MCF 10A (cell line): ENCODE results near the gene SEPSECS. TPM values are rescaled to one million over a fixed set of nuclear protein-coding genes. Genes with fewer than 3 reads are reported as not detected.
"Not testable (repeated sequence)": the region's sequence is repeated elsewhere in the genome, so short reads cannot be mapped to it uniquely, and the experiment has no call there.

Experiments
- BruUV-seq: library from RNA; stranded (reverse); fragments of 400-500 nt; replicated peaks from 2 replicates; lab custom pipeline; 2021; lab: Mats Ljungman, UMichigan
- CTCF ChIA-PET: fragments of 300-600 bp; sonication (Branson Sonifier 250); formaldehyde crosslinking; extraction: SDS; loops from one replicate; lab custom pipeline; 2021; ENCODE audit warnings: antibody characterized with exemption, inconsistent platforms; lab: Yijun Ruan, JAX
- POLR2A ChIA-PET: fragments of 300-600, 350-650 bp; sonication (Branson Sonifier 250); formaldehyde crosslinking; extraction: SDS; loops from one replicate; lab custom pipeline; 2020; ENCODE audit warnings: antibody characterized with exemption, inconsistent platforms; lab: Yijun Ruan, JAX
- DNase-seq: peaks from one replicate; pipeline ENCODE4 v3.0.0-alpha.2; 2018; ENCODE audit not compliant: unreplicated experiment
- H3K27ac Mint-ChIP-seq: one replicate; pipeline ENCODE4 v1.8.0; 2022; ENCODE audit warnings: mild to moderate bottlenecking, low read depth, mixed read lengths; ENCODE audit not compliant: unreplicated experiment
- H3K27me3 Mint-ChIP-seq: one replicate; pipeline ENCODE4 v1.8.0; 2022; ENCODE audit warnings: mixed read lengths; ENCODE audit not compliant: insufficient read depth, unreplicated experiment
- H3K36me3 Mint-ChIP-seq: one replicate; pipeline ENCODE4 v1.8.0; 2022; ENCODE audit warnings: mild to moderate bottlenecking, moderate library complexity, mixed read lengths; ENCODE audit not compliant: insufficient read depth, unreplicated experiment
- H3K4me1 Mint-ChIP-seq: one replicate; pipeline ENCODE4 v1.8.0; 2022; ENCODE audit warnings: mixed read lengths; ENCODE audit not compliant: insufficient read depth, unreplicated experiment
- H3K4me3 Mint-ChIP-seq: one replicate; pipeline ENCODE4 v1.8.0; 2022; ENCODE audit warnings: mild to moderate bottlenecking, moderate library complexity, mixed read lengths; ENCODE audit not compliant: unreplicated experiment
- H3K9me3 Mint-ChIP-seq: one replicate; pipeline ENCODE4 v1.8.0; 2022; ENCODE audit warnings: mixed read lengths; ENCODE audit not compliant: unreplicated experiment
- CTCF ChIP-seq: fragments of 200-600 bp; IDR thresholded peaks from one replicate; pipeline ENCODE4 v1.8.0; 2022; ENCODE audit warnings: antibody characterized with exemption, mild to moderate bottlenecking; ENCODE audit not compliant: unreplicated experiment
- intact Hi-C: fragments of 100-400 bp; cut with micrococcal nuclease; formaldehyde crosslinking; loops from 2 replicates; pipeline ENCODE4 v1.14.1; 2022
- total RNA-seq: library from RNA; stranded (reverse); gene quantifications from 2 replicates; pipeline ENCODE4 v1.2.3, GENCODE V29; 2022

Gene SEPSECS
- total RNA-seq, 1 experiment from 2014 or later = 9.4 TPM

GRCh38 chr4:25085671-25086070 lies 74.6 kb downstream of the SEPSECS start:
- no peak for TF ChIP-seq CTCF
- Mint-ChIP-seq H3K27ac (no peak overlapping the region), H3K9me3 (no peaks in the 10 kb centered on the region), H3K4me1 (no peaks in the 10 kb centered on the region), H3K4me3 (no peak overlapping the region), H3K36me3 (no peaks in the 10 kb centered on the region), H3K27me3 (no peaks in the 10 kb centered on the region)
- no peak for DNase-seq
- ChIA-PET POLR2A (no interaction called here), CTCF (no interaction called here)
- intact Hi-C loops = no loop called here
- BruUV-seq = no TSS peak

- H3K27ac Mint-ChIP-seq, CTCF ChIA-PET, DNase-seq, H3K36me3 Mint-ChIP-seq, H3K4me1 Mint-ChIP-seq, H3K9me3 Mint-ChIP-seq, H3K4me3 Mint-ChIP-seq, BruUV-seq, intact Hi-C loops, H3K27me3 Mint-ChIP-seq, POLR2A ChIA-PET: not testable (repeated sequence)
These were observed 76.8 kb downstream of the SEPSECS start for GRCh38 chr4:25083441-25083840.

- intact Hi-C loops = no loop called here
- peaks cover 20% of the 10 kb centered on the region for H3K27me3 Mint-ChIP-seq
- ChIA-PET CTCF (interaction anchor here (0.7 kb wide), 1 partner anchor 396 kb away, joined by 3 read pairs; no protein-coding TSS in a partner anchor), POLR2A (interaction anchor here (0.6 kb wide), 1 partner anchor 1479 kb away, joined by 3 read pairs; no protein-coding TSS in a partner anchor)
- no peaks in the 10 kb centered on the region for H3K4me1 Mint-ChIP-seq
- peak overlapping the region; percentile 59 for H3K27ac Mint-ChIP-seq
- BruUV-seq = no TSS peak
- no peaks in the 10 kb centered on the region for H3K36me3 Mint-ChIP-seq
- no peaks in the 10 kb centered on the region for H3K9me3 Mint-ChIP-seq
- H3K4me3 Mint-ChIP-seq = no peak overlapping the region
- DNase-seq = no peak
- no peak for TF ChIP-seq CTCF
These were observed 78.3 kb downstream of the SEPSECS start for GRCh38 chr4:25081866-25082471.

- ChIA-PET POLR2A (no interaction called here), CTCF (interaction anchor here (0.9 kb wide), 1 partner anchor 291 kb away, joined by 3 read pairs; no protein-coding TSS in a partner anchor)
- intact Hi-C loops = no loop called here
- TF ChIP-seq CTCF = no peak
- H3K27me3 Mint-ChIP-seq = peaks cover 31% of the 10 kb centered on the region
- H3K36me3 Mint-ChIP-seq = no peaks in the 10 kb centered on the region
- no peak for DNase-seq
- no peaks in the 10 kb centered on the region for H3K4me1 Mint-ChIP-seq
- no peaks in the 10 kb centered on the region for H3K9me3 Mint-ChIP-seq
- H3K27ac Mint-ChIP-seq = no peak overlapping the region
- no TSS peak for BruUV-seq
- no peak overlapping the region for H3K4me3 Mint-ChIP-seq
These were observed 79.7 kb downstream of the SEPSECS start for GRCh38 chr4:25080571-25080970.
